Measurements from ENCODE around the gene DGUOK. TPM values are rescaled to one million over a fixed set of nuclear protein-coding genes. Genes with fewer than 3 reads are reported as not detected.

DGUOK gene
- total RNA-seq, 2 donors from 2014 or later, result 77.4 to 107 TPM

DNA sequence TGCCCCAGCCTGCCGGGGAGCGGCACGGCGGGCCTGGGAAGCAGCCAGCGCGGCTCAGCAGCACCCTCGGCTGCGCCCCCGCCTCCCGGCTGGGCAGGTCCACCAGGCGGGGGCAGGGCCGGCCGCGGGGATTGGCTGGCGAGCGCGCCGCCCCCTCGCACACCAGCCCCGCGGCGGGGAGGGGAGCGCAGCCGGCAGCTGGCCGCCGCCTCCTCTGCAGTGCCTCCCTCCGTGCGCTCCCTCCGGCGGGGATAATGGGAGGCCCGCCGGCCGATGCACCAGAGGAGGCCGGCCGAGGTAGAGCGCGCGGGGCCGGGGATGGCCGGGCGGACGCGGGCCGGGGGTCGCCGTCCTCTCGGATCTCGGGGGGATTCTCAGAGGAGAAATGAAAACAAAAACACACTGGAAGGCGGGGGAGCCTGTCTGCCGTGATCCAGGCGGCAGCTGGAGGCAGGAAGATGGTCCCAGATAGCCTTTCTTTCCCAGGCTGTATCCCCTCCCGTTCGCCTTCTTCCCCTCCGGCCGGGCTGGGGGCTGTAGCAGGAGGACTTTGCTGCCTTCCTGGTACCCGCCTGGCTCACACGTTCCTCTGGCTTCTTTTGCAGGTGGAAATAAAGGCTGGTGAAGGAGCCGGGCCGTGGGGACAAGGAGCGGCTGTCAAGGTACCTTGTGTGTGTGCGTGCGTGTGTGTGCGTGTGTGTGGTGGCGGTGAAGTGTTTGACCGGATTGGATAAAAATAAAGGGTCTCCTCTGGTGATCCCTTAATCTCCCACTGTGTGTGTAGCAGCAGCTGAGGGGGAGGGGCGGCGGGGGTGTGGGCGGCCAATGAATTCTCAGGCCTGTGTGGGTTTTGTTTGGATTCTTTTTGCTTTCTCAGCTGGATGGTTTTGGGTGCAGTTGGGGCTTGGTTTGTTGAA, 76.1 kb downstream of the DGUOK start:
- intact Hi-C loops (cut with DNase I), result no loop called here
- DNase-seq (ENCODE audit: low spot score), result peak; percentile 78
- TF ChIP-seq POLR2A (IDR thresholded peaks at IDR 0.05) (peak; percentile 83), POLR2AphosphoS5 (IDR thresholded peaks at IDR 0.05) (peak; percentile 28)
- TF ChIP-seq, protein P1, sequence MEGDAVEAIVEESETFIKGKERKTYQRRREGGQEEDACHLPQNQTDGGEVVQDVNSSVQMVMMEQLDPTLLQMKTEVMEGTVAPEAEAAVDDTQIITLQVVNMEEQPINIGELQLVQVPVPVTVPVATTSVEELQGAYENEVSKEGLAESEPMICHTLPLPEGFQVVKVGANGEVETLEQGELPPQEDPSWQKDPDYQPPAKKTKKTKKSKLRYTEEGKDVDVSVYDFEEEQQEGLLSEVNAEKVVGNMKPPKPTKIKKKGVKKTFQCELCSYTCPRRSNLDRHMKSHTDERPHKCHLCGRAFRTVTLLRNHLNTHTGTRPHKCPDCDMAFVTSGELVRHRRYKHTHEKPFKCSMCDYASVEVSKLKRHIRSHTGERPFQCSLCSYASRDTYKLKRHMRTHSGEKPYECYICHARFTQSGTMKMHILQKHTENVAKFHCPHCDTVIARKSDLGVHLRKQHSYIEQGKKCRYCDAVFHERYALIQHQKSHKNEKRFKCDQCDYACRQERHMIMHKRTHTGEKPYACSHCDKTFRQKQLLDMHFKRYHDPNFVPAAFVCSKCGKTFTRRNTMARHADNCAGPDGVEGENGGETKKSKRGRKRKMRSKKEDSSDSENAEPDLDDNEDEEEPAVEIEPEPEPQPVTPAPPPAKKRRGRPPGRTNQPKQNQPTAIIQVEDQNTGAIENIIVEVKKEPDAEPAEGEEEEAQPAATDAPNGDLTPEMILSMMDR (IDR thresholded peaks at IDR 0.05), result peak in 3 of 4 experiments; percentile 9 to 50 (median 38)
- Histone ChIP-seq H3K36me3 (no peaks in the 10 kb centered on the region), H3K4me1 (replicated peaks) (peaks cover 12% of the 10 kb centered on the region), H3K27me3 (replicated peaks; ENCODE audit: insufficient read depth) (no peaks in the 10 kb centered on the region), H3K4me3 (peak overlapping the region; percentile 47 to 49), H3K9me3 (no peaks in the 10 kb centered on the region), H3K27ac (peak overlapping the region; percentile 55 to 61)
- WGBS, result 5% methylated on average over 64 of the region's 68 CpGs

DNA sequence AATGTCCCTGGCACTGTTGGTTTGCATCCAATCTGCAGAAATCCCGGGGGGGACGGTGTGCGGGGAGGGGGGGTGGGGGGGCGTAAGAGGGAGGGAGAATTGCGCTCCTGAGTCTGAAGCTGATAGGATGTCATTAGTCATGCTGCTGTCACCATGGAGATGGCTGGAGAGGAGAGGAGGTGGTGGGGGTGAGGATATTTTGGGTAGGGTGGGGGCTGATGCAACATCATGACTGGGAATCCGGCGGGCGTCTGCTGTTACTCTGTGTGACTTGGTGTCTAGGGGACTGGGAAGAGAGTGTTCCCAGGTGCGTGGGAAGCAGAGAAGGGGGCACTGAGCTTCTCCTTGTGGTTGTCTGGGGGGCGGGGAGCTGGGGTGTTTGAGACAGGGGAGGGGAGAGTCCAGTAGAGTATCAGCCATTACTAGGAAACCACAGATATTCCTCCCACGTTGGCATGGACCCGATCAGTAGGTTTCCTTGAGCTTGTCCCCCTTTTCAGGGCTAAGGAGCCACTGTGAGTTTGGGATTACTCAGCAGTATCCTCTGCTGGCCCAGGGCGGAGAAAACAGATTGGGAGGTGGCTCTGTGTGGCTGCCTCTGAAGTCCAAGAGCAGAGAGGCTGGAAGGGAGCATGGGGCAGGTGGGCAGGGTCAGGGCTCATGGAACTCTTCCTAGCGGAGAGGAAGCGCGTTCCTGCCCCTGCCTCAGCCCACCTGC, 77.0 kb downstream of the DGUOK start:
- WGBS, result 37% methylated on average over 16 of the region's 16 CpGs
- Histone ChIP-seq H3K27ac (peak overlapping the region in 1 of 2 donors; percentile 12), H3K4me3 (peak overlapping the region; percentile 47 to 49), H3K36me3 (no peaks in the 10 kb centered on the region), H3K27me3 (replicated peaks; ENCODE audit: insufficient read depth) (no peaks in the 10 kb centered on the region), H3K4me1 (replicated peaks) (peaks cover 12% of the 10 kb centered on the region), H3K9me3 (no peaks in the 10 kb centered on the region)
- intact Hi-C loops (cut with DNase I), result no loop called here
- no peak for DNase-seq (ENCODE audit: low spot score)
- TF ChIP-seq, protein P1 (IDR thresholded peaks at IDR 0.05), result no peak

DNA sequence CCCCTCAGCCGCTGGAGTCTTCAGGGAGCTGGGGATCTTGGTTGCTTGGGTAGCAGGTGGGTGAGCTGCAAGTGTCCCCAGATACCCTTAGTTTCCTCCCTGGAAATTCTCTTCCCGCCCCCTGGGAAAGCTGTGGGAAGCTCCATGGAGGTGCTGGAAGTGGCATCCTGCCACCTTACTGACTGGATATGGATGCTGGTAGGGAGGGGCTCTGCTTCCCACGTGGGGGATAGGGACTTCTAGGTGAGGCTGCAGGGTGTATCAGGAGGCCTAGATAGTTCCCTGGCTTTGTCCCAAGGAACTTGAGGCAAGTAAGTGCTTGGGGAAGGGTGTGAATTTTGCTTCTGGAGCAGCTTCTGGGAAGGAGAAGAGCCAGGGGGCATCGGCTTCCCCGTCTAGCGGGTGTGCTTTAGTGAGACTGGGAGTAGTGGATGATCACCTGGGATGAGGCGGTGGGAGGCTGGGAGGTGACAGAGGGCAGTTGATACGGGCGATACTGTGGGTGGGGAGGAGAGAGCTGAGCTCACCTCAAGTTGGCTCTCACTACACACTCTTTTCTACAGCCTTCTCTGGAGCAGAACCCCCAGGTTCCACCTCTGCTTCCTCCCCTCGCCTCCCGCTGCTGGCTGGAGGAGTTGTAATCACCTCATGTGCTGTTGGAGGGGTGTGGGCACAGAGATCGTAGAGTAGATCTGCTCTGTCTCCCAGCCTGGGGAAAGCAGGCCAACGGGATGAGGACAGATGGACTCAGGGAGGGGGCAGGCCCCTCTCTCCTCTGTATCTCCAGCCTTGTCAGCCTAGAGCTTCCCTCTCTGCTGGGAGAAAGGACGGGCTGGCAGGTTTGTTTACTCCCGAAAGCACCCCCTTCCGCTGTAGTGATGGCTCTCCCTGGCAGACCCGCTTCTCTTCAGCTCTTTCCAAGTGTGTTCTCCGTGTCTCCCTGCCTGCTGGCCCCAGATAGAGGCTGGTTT, 77.8 kb downstream of the DGUOK start:
- DNase-seq (ENCODE audit: low spot score), result no peak

DNA sequence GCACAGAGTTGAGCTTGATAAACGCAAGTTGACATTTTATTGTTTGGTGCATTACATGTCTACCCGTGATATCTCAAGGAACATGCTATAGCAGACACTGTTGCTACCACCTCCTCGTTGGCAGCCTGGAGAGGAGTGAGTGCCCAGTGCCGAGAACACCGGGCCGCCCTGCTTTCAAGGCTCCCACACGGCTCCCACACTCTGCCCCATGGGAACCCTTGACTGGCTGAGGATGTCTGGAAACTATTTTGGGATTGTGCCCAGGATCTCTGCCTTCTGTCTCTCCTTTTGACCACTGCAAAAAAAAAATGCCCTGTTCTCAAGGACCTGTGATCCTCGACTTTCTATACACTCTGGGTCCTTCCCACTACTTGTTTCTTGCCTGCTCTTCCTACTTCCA, 79.1 kb downstream of the DGUOK start:
- intact Hi-C loops (cut with DNase I), result no loop called here
- Histone ChIP-seq H3K36me3 (no peaks in the 10 kb centered on the region), H3K4me3 (no peak overlapping the region), H3K27me3 (replicated peaks; ENCODE audit: insufficient read depth) (no peaks in the 10 kb centered on the region), H3K27ac (no peak overlapping the region), H3K4me1 (replicated peaks) (peaks cover 20% of the 10 kb centered on the region), H3K9me3 (no peaks in the 10 kb centered on the region)
- TF ChIP-seq POLR2AphosphoS5 (IDR thresholded peaks at IDR 0.05) (no peak), POLR2A (IDR thresholded peaks at IDR 0.05) (no peak)
- TF ChIP-seq, protein P1 (IDR thresholded peaks at IDR 0.05), result no peak
- WGBS, result 60% methylated on average over 8 of the region's 8 CpGs
- DNase-seq (ENCODE audit: low spot score), result no peak

More for the DNA sequence above, 77.8 kb downstream of the DGUOK start:
- Histone ChIP-seq H3K36me3 (no peaks in the 10 kb centered on the region), H3K27ac (peak overlapping the region in 1 of 2 donors; percentile 12), H3K4me3 (no peak overlapping the region), H3K9me3 (no peaks in the 10 kb centered on the region), H3K27me3 (replicated peaks; ENCODE audit: insufficient read depth) (no peaks in the 10 kb centered on the region), H3K4me1 (replicated peaks) (peaks cover 20% of the 10 kb centered on the region)
- intact Hi-C loops (cut with DNase I), result no loop called here
- TF ChIP-seq, protein P1 (IDR thresholded peaks at IDR 0.05), result no peak
- no peak for TF ChIP-seq POLR2AphosphoS5 (IDR thresholded peaks at IDR 0.05)
- no peak for TF ChIP-seq POLR2A (IDR thresholded peaks at IDR 0.05)
- WGBS, result 61% methylated on average over 18 of the region's 18 CpGs

Data from prostate gland (tissue), 2 donors.